HG03280 (cell line): ENCODE measurements around the gene GPSM1.
"Not testable (repeated sequence)": the region's sequence is repeated elsewhere in the genome, so short reads cannot be mapped to it uniquely, and the experiment has no call there.

Experiments used
- ATAC-seq: cut with Tn5 transposase; IDR thresholded peaks from one replicate; pipeline ENCODE4 v1.9.1; 2021; ENCODE audit warnings: mild to moderate bottlenecking, moderate library complexity; ENCODE audit not compliant: unreplicated experiment

The GPSM1 gene

GRCh38 chr9:136343121-136343883 lies 16.0 kb downstream of the GPSM1 start:
- ATAC-seq: no peak

- no peak for ATAC-seq
Measured at GRCh38 chr9:136343884-136344269, 16.5 kb downstream of the GPSM1 start.

- no peak for ATAC-seq
Measured at GRCh38 chr9:136344544-136345280, 17.4 kb downstream of the GPSM1 start.

- no peak for ATAC-seq
Measured at GRCh38 chr9:136345281-136346156, 18.2 kb downstream of the GPSM1 start.

- ATAC-seq: no peak
Measured at GRCh38 chr9:136346157-136346481, 18.8 kb downstream of the GPSM1 start.

- no peak for ATAC-seq
Measured at GRCh38 chr9:136346927-136347465, 19.7 kb downstream of the GPSM1 start.

- no peak for ATAC-seq
Measured at GRCh38 chr9:136347472-136348256, 20.3 kb downstream of the GPSM1 start.

GRCh38 chr9:136348691-136349090 lies 21.4 kb downstream of the GPSM1 start:
- ATAC-seq: no peak

- ATAC-seq: no peak
Measured at GRCh38 chr9:136349546-136349945, 22.2 kb downstream of the GPSM1 start.

GRCh38 chr9:136351252-136351800 lies 24.0 kb downstream of the GPSM1 start:
- ATAC-seq: no peak

- not testable (repeated sequence) for ATAC-seq
Measured at GRCh38 chr9:136351868-136352267, 24.5 kb downstream of the GPSM1 start.

- no peak for ATAC-seq
Measured at GRCh38 chr9:136352682-136353081, 25.3 kb downstream of the GPSM1 start.

- no peak for ATAC-seq
Measured at GRCh38 chr9:136353088-136353487, 25.7 kb downstream of the GPSM1 start.

- ATAC-seq: no peak
Measured at GRCh38 chr9:136353757-136354488, 26.6 kb downstream of the GPSM1 start.

GRCh38 chr9:136354592-136355085 lies 27.3 kb downstream of the GPSM1 start:
- ATAC-seq: no peak

GRCh38 chr9:136355616-136356557 lies 28.5 kb downstream of the GPSM1 start:
- no peak for ATAC-seq

- no peak for ATAC-seq
Measured at GRCh38 chr9:136357202-136357725, 29.9 kb downstream of the GPSM1 start.

- no peak for ATAC-seq
Measured at GRCh38 chr9:136358016-136358415, 30.7 kb downstream of the GPSM1 start.
